ENCODE data around the gene SLC5A6.

- TF ChIP-seq, protein P1, sequence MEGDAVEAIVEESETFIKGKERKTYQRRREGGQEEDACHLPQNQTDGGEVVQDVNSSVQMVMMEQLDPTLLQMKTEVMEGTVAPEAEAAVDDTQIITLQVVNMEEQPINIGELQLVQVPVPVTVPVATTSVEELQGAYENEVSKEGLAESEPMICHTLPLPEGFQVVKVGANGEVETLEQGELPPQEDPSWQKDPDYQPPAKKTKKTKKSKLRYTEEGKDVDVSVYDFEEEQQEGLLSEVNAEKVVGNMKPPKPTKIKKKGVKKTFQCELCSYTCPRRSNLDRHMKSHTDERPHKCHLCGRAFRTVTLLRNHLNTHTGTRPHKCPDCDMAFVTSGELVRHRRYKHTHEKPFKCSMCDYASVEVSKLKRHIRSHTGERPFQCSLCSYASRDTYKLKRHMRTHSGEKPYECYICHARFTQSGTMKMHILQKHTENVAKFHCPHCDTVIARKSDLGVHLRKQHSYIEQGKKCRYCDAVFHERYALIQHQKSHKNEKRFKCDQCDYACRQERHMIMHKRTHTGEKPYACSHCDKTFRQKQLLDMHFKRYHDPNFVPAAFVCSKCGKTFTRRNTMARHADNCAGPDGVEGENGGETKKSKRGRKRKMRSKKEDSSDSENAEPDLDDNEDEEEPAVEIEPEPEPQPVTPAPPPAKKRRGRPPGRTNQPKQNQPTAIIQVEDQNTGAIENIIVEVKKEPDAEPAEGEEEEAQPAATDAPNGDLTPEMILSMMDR (IDR thresholded peaks at IDR 0.05), result no peak
- TF ChIP-seq POLR2A (IDR thresholded peaks at IDR 0.05), result no peak
Measured at GRCh38 chr2:27204566-27204965, 7.5 kb downstream of the SLC5A6 start.

All from body of pancreas (tissue), 4 donors.